HTR-8/SVneo (cell line): ENCODE measurements around the gene ZNF789.

ENCODE experiments used
- DNase-seq: peaks from one replicate; pipeline ENCODE4 v3.0.0; 2011; ENCODE audit warnings: low spot score, mixed read lengths; ENCODE audit not compliant: insufficient read length
- FAIRE-seq: peaks from 2 replicates; lab custom pipeline; 2011; peaks lifted over from hg19 to GRCh38; lab: Jason Lieb, UNC

The ZNF789 gene

DNA sequence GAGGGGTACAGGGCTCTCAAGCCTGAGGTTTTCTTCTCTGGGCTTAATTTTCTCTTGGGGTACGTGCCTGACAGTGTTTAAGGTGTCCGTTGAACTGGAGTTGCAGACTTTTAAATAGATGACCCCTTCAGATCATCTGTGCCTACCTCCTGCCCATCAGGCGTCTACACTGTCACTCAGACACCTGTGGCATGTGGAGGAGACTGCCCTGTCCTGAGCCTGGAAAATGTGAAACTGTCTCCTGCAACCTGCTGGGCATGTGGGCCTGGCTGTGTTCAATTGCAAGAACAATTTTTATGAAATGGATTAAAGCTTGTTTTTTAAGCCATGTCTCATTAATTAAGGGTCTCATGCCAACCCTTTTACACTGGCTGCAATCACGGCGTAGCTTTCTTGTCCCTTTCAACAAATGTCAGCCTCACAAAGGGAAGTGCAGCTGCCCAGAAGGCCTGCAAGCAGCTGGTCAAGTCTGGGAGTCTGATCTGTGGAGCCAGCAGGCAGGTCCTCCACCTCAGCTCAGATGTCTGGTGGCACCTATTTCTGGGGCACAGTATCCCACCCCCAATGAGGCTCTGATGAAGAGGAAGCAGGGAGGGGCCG is 15.5 kb upstream of the ZNF789 start:
- DNase-seq = no peak
- no peak for FAIRE-seq

DNA sequence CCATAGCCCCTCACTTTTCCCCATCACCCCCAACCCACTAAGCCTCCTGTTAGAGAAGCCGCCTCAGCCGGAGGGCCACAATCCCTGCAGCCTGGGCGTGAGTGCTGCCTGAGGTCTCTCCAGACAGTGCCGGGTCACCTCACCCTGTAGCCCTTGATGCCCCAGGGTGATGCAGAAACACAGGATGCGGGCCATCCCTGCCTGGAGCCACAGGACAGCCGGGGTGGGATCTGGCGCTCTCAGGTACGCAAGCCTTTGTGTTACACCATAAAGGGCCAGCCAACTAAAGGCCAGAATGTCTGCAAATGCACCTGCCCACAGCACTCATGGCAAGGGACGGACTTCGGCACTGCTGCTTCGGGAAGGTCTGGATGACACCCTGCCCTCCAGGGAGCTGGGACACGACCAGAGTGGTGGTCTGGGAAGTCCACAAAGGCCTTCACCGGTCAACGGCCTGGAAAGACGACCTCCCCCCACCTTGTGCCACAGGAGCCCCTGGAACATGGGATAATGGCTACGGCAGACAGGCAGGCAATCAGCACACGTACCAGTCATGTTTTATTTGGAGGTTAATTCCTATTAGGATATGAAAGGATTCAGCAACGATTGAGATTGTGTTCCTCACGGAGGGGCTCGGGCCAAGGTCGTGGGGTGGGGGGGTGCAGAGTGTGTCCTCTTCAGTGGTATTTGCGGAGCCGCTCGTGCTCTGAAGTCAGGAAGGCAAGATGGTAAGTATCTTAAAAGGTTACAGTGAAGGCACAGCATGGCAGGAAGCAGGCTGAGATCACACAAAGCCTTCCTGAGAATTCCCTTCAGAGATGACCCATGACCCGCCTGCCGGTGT is 14.8 kb upstream of the ZNF789 start:
- FAIRE-seq (no peak), DNase-seq (no peak)

DNA sequence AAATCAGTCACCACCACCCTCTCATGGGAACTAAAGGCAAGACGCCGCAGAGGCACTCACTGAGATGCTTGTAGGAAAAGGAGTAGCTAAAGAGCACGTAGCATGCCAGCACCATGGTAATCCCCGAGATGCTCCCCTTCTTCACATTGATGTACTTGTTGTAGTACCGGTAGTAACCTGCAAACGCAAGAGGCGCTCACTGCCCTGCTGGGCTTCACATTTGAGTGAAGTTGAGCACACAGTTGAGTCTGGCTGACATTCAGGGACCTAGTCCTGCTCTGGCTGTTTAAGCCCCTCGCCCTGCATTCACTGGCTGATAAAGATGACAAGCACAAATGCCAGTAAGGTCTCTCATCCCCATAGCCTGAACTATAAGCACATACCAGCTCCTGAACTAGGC is 13.6 kb upstream of the ZNF789 start:
- no peak for FAIRE-seq
- no peak for DNase-seq

DNA sequence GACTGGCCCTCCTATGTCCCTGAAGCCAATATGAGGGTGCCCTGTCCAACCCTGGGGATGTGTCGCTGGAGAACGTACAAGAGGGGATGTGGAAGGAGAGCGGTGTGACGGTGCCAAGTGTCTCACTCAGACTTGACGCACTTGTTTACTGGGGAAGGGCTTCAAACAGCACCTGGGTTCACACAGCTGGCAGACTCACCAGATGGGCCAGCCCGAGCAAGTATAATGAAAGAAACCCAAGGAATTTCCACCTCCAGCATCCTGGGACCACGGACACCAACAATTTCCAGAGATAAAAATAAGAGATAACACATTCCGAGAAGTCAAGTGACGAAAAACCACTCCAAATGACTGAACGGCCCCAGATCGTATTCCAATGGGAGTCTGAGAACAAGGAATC is 12.0 kb upstream of the ZNF789 start:
- FAIRE-seq = no peak
- no peak for DNase-seq

DNA sequence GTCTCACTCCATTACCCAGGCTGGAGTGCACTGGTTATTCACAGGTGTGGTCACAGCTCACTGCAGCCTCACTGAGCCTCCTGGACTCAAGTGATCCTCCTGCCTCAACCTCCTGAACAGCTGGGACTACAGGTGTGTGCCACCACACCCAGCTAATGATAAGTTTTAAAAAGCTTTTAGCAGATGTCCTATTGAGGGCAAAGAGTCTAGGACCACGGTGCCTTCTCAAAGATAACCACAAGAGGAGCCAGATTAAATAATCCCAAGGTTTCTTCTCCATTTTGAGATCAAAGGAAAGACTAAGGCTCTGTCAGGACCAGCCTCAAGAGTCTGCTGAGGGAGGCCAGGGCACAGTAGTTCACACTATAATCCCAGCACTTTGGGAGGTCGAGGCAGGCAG is 11.5 kb upstream of the ZNF789 start:
- DNase-seq = no peak
- FAIRE-seq = no peak

DNA sequence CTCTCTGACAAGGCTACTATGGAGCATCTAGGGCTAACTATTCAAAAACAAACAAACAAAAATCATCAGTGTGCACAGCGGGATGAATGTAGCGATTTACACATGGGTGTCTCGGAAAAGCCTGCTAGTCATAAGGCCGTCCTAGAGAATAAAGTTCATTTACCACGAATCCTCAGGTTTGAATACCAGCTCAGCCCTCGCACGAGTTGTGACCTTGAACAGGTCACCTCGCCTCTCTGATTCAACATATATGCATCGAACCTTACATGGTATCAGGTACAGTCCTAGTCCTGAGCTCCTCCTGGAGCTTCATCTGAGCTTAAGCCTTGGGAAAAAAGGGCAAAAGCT is 7.3 kb upstream of the ZNF789 start:
- DNase-seq (no peak), FAIRE-seq (no peak)

DNA sequence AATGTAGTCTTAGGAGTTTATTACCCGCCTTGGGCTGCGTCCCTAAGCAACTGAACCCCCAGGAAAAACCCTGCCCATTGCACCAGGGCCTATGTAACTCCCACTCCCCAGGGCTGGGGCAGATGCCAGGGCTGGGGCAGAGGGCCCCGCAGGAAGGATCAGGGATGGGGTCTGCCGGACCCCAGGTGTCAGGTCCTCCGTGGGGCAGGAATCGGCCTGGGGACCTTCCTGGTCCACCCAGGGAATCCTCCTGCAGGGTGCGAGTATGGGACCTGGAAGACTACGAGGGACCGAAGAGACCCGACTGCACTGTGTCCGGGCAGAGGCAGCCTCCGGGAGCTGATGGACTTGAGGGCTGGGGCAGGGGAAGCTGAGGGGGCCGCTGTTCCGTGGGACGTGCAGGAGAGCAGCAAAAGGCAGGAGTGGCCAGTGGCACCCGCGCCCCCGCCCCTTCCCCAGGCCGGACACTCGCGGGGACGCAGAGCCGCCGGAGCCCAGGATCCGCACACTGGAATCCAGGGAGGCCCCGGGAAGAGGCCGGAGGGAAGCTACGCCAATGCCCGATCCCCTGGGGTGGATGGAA is 4.3 kb upstream of the ZNF789 start:
- DNase-seq = no peak
- no peak for FAIRE-seq

DNA sequence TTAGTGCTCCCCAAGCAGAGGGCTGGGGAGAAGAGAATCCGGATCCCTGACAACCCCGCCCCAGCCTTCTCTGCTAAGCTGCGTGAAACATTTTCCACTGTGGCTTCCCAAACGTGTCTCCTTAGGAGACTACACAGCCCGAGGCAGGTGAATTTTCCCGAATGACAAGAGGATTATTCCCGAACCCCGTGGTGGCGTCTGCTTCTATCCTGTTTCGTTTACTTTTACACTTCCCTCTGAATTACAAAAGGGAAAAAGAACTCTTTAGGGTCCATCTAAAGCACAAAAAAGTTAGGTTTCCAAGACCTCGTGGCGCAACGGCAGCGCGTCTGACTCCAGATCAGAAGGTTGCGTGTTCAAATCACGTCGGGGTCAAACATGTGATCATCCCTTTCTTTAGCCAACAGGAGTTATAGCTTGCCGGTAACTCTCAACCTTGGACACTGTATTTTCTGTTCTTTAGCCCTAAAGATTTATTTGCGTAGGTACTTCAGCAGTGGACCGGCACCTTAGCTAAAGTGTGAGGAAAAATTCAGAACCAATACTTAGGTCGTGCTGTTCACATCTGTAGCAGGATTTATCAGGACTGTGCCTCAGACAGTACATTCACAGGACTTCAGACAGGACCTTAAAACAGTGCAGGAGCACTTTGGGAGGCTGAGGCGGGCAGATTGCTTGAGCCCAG is 3.2 kb upstream of the ZNF789 start:
- DNase-seq (no peak), FAIRE-seq (no peak)

DNA sequence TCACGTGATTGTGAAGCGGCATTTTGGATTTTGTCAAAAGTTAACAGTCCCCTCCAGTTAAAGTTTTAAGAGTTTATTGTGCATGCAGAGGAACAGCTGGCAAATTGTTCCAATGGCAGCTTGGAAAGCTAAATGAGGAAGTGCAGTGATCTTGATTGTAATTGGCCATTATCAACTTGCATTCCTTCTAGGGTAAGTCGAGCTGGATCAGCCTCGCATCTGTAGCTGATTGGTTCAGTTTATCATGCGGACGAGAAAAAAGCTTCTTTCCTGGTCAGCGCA is 566 bp downstream of the ZNF789 start:
- FAIRE-seq (no peak), DNase-seq (peak; percentile 13)

DNA sequence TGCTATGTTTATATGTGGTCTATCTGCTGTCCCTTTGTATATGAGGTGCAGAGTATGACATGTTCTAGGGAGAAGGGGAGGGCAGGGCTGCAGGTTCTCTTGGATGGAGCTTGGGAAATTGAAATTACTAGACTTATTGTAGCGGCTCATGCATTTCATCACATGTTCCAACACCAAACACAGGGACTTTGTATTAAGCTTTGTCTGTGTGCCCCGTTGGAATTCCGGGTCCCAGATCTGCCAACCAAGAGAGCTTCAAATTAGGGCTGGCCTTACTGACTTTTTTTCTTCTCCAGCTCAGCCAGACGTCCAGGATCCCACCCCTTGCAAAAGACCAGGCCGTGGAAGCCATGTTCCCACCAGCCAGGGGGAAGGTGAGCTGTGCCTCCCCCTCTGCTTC is 3.4 kb downstream of the ZNF789 start:
- DNase-seq (no peak), FAIRE-seq (no peak)

DNA sequence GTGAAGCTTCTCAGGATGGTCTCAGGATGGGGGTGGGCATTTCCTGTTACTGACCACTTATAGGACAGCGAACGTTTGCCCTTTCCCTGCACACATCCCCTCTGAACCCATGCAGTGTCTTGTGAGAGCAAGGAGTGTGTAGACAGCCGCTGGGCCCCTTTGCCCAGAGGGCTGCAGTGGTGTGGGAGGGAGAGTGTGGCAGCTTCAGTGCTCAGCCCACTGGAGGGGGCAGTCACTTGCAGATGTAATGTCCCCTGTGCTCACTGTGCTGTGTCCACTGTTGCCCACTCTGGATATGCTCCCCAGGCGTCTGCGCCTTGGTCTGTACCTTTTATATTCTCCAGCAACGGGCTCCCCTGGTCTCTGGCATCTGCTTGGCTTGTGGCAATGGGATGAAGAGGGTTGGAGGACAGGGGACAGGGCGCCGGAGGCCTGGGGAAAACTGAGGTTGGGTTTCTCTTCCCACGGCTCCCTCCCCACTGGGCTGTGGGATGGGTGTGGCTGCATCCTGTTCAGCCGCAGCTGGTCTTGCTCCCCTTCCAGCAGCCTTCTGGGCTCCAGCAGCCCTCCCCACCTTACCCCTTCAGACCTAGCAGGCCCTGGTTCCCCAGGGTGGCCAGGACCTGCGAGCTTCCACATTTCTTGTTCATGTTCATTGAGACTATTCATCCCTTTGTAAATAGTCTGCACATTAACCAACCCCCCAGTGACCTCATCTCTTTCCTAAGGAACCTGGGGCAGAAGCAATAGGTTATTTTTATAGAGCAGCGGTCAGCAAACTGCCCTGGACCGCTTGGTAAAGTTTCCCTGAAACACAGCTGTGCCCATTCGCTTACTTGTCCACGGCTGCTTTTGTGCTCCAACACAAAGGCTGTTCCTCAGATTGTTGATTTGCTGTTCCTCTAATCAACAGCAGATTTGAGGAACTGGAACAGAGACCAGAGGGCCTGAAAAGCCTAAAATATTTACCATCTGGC is 6.1 kb downstream of the ZNF789 start:
- FAIRE-seq (no peak), DNase-seq (no peak)

DNA sequence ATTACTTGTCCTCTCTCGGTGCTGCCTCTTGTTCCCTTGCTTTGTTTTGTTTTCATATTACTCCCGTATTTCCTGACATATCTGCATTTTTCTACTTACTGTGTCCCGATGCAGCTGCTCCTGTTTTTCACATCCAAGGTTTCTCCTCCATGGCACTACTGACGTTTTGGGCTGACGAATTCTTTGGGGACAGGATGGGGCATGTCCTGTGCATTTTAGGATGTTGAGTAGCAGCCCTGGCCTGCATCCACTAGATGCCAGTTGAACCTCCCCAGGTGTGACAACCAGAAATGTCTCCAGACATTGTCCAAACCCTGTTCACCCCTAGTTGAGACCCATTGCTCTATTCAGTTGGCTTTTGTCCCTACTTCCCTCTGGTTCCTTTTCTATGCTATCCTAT is 12.4 kb downstream of the ZNF789 start:
- FAIRE-seq (no peak), DNase-seq (no peak)

DNA sequence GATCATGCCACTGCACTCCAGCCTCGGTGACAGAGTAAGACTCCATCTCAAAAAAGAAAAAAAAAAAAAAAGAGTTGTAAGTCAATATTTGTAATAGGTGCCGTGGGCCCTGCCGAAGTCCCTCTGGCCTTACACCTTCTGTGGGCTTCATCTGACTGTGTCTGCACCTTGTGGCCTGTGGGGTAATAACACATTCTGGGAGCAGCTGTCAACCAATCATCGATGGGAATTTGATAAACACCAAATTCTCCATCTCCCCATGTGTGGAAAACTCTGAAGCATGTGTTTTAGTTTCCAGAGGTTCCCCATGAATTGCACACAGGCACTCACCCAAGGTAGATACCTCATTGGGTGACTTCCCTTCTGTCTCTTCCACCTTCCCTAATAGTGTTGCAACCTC is 16.5 kb downstream of the ZNF789 start:
- DNase-seq (no peak), FAIRE-seq (no peak)

DNA sequence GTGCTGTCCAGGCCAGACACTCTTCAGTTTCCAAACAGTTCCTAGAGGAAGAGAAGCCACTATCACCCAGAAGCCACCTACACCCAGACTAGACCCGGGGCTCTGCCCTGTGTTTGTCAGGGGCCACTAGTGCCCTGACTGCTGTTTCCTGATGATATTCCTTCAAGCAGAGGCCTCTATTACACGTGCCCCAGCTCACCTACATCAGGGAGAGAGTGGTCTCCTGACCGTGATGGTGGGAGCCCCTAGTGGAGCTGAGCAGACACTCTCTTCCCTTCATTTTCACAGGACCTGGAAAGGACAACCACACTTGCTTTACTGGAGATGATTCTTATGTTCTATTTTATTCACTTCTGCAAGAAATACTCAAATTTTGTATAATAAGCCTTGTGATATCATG is 18.2 kb downstream of the ZNF789 start:
- DNase-seq = no peak
- FAIRE-seq = no peak

DNA sequence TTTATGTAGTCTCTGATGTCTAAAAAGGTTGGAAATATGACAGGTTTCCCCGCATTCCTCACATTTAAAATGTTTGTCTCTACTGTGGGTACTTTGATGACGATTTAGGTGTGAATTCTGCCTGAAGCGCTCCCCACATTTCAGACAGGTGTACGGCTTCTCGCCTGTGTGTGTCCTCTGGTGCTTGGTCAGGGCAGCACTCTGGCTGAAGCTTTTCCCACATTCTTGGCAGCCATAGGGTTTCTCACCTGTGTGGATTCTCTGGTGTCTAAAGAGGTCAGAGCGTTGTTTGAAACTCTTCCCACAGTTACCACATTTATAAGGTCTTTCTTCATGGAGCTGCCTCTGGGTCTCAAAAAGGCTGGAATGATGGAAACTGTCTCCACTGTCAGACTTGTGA is 21.1 kb downstream of the ZNF789 start:
- DNase-seq = no peak
- FAIRE-seq = no peak

DNA sequence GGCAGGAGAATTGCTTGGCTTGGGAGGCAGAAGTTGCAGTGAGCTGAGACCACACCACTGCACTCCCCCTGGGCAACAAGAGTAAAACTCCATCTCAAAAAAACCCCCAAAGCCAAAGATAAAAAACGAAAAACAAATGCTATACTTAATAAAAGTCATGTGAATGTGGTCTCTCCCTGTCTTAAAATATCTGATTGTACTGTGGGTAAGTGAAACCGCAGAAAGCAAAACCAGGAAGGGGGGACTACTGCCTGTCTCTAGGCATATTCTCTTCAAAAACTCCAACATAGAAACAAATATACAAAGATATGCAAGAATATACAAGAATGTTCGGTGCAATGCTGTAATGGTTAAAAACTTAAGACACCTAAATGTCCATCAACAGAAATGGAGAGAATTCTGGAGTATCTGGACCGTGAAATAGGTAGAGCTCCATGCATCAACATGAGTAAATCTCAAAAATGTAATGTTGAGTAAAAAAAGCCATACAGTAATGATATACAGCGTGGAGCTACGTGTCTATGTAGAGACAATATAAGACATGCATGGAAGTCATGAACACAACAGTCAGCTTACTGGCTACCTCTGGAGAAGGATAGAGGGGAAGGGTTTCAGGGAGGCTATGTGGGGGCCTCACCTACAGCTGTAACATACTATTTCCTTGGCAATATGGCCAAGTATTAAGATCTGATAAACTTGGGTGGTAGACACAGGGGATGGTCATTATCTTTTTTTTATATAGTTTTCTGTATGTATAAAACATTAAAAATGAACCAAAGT is 25.3 kb downstream of the ZNF789 start:
- no peak for FAIRE-seq

DNA sequence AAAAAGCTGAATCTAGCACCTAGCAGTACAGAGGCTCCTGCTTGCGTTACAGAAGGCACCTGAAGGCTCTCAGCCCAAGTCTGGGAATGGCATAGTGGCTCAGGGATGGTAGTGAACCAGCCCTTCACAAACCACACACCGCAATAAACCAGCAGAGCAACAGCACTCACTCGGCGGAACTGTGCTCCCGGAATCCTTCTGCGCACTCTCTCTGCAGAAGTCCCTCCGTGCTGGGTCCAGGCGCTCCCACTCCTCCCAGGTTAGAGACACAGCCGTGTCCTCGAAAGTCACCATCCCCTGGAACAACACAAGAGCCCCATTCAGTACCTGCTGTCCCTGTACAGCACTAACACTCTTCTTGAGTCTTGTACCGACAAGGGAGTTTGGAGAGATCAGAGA is 25.9 kb downstream of the ZNF789 start:
- FAIRE-seq (no peak), DNase-seq (no peak)

More for the DNA sequence above, 25.3 kb downstream of the ZNF789 start:
- DNase-seq = no peak

DNA sequence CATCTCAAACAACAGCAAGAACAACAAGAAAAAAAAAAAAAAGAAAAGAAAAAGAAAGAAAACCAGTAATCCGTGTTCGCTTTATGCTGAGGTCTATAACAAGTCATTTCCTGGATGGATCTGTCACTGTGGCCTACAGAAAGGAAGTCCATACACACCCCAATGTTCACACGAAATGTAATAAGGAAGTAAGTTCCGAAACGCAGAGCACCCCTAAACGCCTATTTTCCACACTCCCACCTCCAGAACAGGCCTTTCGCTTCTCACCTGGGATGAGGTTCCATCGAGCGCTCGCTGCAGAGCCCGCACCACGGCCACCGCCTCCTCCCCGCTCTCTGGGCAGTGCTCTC is 26.7 kb downstream of the ZNF789 start:
- no peak for DNase-seq
- no peak for FAIRE-seq

DNA sequence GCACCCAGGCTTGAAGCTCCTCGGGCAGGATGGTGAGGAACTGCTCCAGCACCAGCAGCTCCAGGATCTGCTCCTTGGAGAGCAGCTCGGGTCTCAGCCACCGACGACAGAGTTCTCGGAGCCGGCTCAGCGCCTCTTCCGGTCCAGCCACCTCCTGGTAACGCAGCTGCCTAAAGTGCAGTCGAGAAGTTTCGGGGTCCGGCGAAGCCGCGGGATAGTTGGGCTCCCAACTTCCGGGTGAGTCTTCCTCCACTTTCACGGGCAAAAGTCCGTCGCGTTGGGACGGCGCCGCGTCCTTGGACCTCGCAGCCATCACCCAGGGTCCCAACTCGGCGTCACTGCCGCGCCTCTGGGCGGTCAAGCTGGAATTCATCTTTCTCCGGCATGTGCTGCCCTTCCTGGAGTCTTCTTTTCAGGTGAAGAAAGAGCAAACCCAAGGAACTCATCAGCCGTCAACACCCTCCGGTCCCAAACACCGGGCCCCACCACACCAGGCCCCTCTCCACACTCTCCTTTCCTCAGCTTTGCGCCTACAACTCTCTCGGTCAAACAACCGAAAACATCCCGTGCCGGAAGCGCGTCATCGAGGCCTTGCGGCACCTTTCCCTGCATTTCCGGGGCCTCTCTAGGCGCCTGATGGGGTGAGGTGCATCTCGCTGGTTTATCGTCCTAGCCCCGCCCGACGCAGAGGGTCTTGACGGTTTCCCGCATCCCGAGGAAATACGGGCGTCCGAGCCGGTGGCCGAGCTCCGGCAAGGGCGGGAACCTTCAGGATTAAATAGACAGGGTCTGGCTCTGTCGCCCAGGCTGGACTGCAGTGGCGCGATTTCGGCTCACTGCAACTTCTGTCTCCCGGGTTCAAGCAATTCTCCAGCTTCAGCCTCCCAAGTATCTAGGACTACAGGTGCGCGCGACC is 27.3 kb downstream of the ZNF789 start, which contains the start of gene ZNF394:
ZNF394 (minus strand) TSS at position 561 of the 916 bp plus-strand sequence; CDS start at position 373, 188 bp downstream.
- DNase-seq (peak; percentile 77), FAIRE-seq (no peak)
